SK-N-SH (cell line): Measurements from ENCODE around the gene ZNF469.

Source experiments
- EP300 ChIP-seq, 2 experiments: IDR thresholded peaks; 2 replicates each; pipeline versions ENCODE4 v1.4.0 to v1.6.1; 2012; ENCODE audit warnings: borderline replicate concordance in 1 of 2, low read depth in 1 of 2, low read length in 1 of 2
- RCOR1 ChIP-seq: fragments of 150-350 bp; IDR thresholded peaks from 2 replicates; pipeline ENCODE4 v1.6.1; 2017; ENCODE audit warnings: antibody characterized with exemption, low read length

- TF ChIP-seq EP300 (IDR thresholded peaks at IDR 0.05; ENCODE audit: borderline replicate concordance in 1 of 2, low read depth in 1 of 2, low read length in 1 of 2) (no peak), RCOR1 (no peak)
These were observed 10.8 kb downstream of the ZNF469 start for GRCh38 chr16:88393571-88393970.
